GM23338 (cell line): ENCODE data around the gene BMPR2. TPM values are rescaled to one million over a fixed set of nuclear protein-coding genes. Genes with fewer than 3 reads are reported as not detected.

ENCODE experiments used
- ATAC-seq: fragments of 200-7000 bp; cut with Tn5 transposase; 3 replicates; pipeline ENCODE4 v1.9.1; 2020
- DNase-seq: peaks from one replicate; pipeline ENCODE4 v3.0.0-alpha.2; 2015; ENCODE audit warnings: low spot score
- H2AFZ ChIP-seq: fragments of 200-600 bp; sonication (generic); 2 replicates; pipeline ENCODE4 v1.8.0; 2016; ENCODE audit warnings: antibody characterized with exemption, mild to moderate bottlenecking, moderate library complexity
- H3F3A ChIP-seq: fragments of 200-600 bp; sonication (generic); replicated peaks from 2 replicates; pipeline ENCODE4 v1.8.0; 2017; ENCODE audit warnings: antibody characterized with exemption, mixed run types, low read depth
- H3K27ac ChIP-seq: fragments of 200-600 bp; sonication (generic); 2 replicates; pipeline ENCODE4 v1.6.1; 2016; ENCODE audit warnings: low read depth
- H3K27me3 ChIP-seq: fragments of 200-600 bp; sonication (generic); 2 replicates; pipeline ENCODE4 v1.8.0; 2016; ENCODE audit warnings: mild to moderate bottlenecking, mixed run types, moderate library complexity; ENCODE audit not compliant: insufficient read depth
- H3K36me3 ChIP-seq: fragments of 200-600 bp; sonication (generic); 2 replicates; pipeline ENCODE4 v1.8.0; 2016; ENCODE audit warnings: mild to moderate bottlenecking; ENCODE audit not compliant: insufficient read depth
- H3K4me1 ChIP-seq: fragments of 200-600 bp; sonication (generic); 2 replicates; pipeline ENCODE4 v1.8.0; 2016; ENCODE audit warnings: mild to moderate bottlenecking, moderate library complexity; ENCODE audit not compliant: insufficient read depth
- H3K4me2 ChIP-seq: fragments of 200-600 bp; sonication (generic); 2 replicates; pipeline ENCODE4 v1.7.1; 2017; ENCODE audit warnings: mixed run types
- H3K4me3 ChIP-seq: fragments of 200-600 bp; sonication (generic); 2 replicates; pipeline ENCODE4 v1.6.1; 2016; ENCODE audit warnings: mixed run types
- H3K79me2 ChIP-seq: fragments of 200-600 bp; sonication (generic); replicated peaks from 2 replicates; pipeline ENCODE4 v1.8.0; 2017; ENCODE audit warnings: mild to moderate bottlenecking; ENCODE audit not compliant: insufficient read depth
- H3K9me2 ChIP-seq: fragments of 200-600 bp; sonication (generic); 2 replicates; pipeline ENCODE4 v1.8.0; 2017; ENCODE audit not compliant: insufficient read depth
- H4K20me1 ChIP-seq: fragments of 200-600 bp; sonication (generic); replicated peaks from 2 replicates; pipeline ENCODE4 v1.8.0; 2017; ENCODE audit warnings: mild to moderate bottlenecking; ENCODE audit not compliant: insufficient read depth
- H3K27ac Mint-ChIP-seq: 2 replicates; pipeline ENCODE4 v1.8.0; 2020; ENCODE audit warnings: inconsistent platforms, mild to moderate bottlenecking, moderate library complexity, mixed read lengths
- H3K27me3 Mint-ChIP-seq: 3 replicates; pipeline ENCODE4 v1.8.0; 2022; ENCODE audit warnings: low read depth, mild to moderate bottlenecking, moderate library complexity, mixed read lengths, inconsistent platforms; ENCODE audit not compliant: insufficient read depth, poor library complexity
- H3K36me3 Mint-ChIP-seq: 3 replicates; pipeline ENCODE4 v1.8.0; 2021; ENCODE audit warnings: low read depth, mild to moderate bottlenecking, inconsistent platforms, moderate library complexity, mixed read lengths
- H3K4me1 Mint-ChIP-seq: 3 replicates; pipeline ENCODE4 v1.8.0; 2020; ENCODE audit warnings: mild to moderate bottlenecking, inconsistent platforms, mixed read lengths
- H3K4me3 Mint-ChIP-seq: 3 replicates; pipeline ENCODE4 v1.8.0; 2021; ENCODE audit warnings: moderate library complexity, mild to moderate bottlenecking, inconsistent platforms, mixed read lengths
- H3K9me3 Mint-ChIP-seq: 3 replicates; pipeline ENCODE4 v1.8.0; 2020; ENCODE audit warnings: moderate library complexity, mild to moderate bottlenecking, inconsistent platforms, mixed read lengths
- CREB1 ChIP-seq: fragments of 250-450 bp; sonication (Bioruptor Pico); IDR thresholded peaks from 2 replicates; pipeline ENCODE4 v1.5.0; 2020; ENCODE audit warnings: low read depth, mild to moderate bottlenecking, moderate library complexity
- EZH2 ChIP-seq: fragments of 200-600 bp; sonication (generic); IDR thresholded peaks from one replicate; pipeline ENCODE4 v1.8.0; 2017; ENCODE audit warnings: antibody characterized with exemption, mild to moderate bottlenecking, low read depth; ENCODE audit not compliant: unreplicated experiment
- JUNB ChIP-seq: IDR thresholded peaks from one replicate; pipeline ENCODE4 v1.6.1; 2016; ENCODE audit warnings: antibody characterized with exemption; ENCODE audit not compliant: unreplicated experiment
- ZNF114 ChIP-seq: fragments of 250-450 bp; sonication (Bioruptor Pico); IDR thresholded peaks from 2 replicates; pipeline ENCODE4 v1.5.0; 2020; ENCODE audit warnings: mild to moderate bottlenecking, moderate library complexity
- polyA plus RNA-seq: library from polyadenylated mRNA; unstranded; fragments of >200 nt; fragmentation: Nextera tagmentation; extraction: Ambion mirVana; gene quantifications from 2 replicates; pipeline ENCODE4 v1.2.1, GENCODE V29; 2016
- total RNA-seq: library from RNA; depleted of rRNA; stranded (reverse); fragments of >200 nt; shearing (Covaris generic); gene quantifications from 2 replicates; pipeline ENCODE4 v1.2.3, GENCODE V29; 2014
- TF ChIP-seq, protein P1 (sequence below): fragments of 250-450 bp; sonication (Bioruptor Pico); IDR thresholded peaks from 2 replicates; pipeline ENCODE4 v1.5.0; 2020; ENCODE audit warnings: mild to moderate bottlenecking, moderate library complexity
- TF ChIP-seq, protein P2 (sequence below), 2 experiments: fragments of 200-600 bp in 1 of 2; sonication (generic) in 1 of 2; conservative IDR thresholded peaks; 2 replicates each; pipeline versions ENCODE4 v1.5.1 to v1.6.1; 2016 to 2017; ENCODE audit warnings: antibody characterized with exemption in 2 of 2, low read depth in 2 of 2, mild to moderate bottlenecking in 2 of 2, moderate library complexity in 1 of 2
- TF ChIP-seq, protein P3 (sequence below): IDR thresholded peaks from 2 replicates; pipeline ENCODE4 v1.6.1; 2016; ENCODE audit warnings: antibody characterized with exemption

Gene BMPR2
- total and polyA plus RNA-seq, 2 experiments from 2014 or later = 6.7 to 21.6 TPM

DNA sequence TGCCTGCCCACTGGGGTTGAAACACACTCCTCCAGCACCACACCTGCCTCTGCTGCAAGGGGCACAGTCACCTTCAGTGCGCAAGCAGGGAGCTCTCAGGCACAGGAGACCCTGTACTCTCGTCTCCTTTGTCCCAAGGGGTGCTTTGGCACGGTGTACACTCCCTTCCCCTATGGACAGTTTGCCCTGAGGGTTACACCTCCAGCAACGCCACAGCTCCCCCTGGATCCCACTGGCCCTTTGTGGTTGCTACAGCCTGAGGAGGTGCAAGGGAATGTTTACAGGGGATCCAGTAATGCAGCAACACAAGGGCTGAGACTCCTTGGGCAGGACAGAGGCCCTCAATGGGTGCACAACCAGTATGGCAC lies 213.4 kb downstream of the BMPR2 start:
- Histone ChIP-seq H3F3A (no peaks in the 10 kb centered on the region), H3K27ac (no peak overlapping the region), H2AFZ (peak overlapping the region; percentile 98), H3K4me1 (peaks cover 6% of the 10 kb centered on the region; the same call in 1 of the 2 replicates), H3K36me3 (no peaks in the 10 kb centered on the region), H3K4me2 (no peak overlapping the region), H3K9me2 (no peaks in the 10 kb centered on the region), H4K20me1 (no peaks in the 10 kb centered on the region), H3K79me2 (no peaks in the 10 kb centered on the region), H3K4me3 (no peak overlapping the region), H3K27me3 (no peaks in the 10 kb centered on the region)
- TF ChIP-seq ZNF114 (CRISPR knock-in tag) = no peak
- TF ChIP-seq, protein P1, sequence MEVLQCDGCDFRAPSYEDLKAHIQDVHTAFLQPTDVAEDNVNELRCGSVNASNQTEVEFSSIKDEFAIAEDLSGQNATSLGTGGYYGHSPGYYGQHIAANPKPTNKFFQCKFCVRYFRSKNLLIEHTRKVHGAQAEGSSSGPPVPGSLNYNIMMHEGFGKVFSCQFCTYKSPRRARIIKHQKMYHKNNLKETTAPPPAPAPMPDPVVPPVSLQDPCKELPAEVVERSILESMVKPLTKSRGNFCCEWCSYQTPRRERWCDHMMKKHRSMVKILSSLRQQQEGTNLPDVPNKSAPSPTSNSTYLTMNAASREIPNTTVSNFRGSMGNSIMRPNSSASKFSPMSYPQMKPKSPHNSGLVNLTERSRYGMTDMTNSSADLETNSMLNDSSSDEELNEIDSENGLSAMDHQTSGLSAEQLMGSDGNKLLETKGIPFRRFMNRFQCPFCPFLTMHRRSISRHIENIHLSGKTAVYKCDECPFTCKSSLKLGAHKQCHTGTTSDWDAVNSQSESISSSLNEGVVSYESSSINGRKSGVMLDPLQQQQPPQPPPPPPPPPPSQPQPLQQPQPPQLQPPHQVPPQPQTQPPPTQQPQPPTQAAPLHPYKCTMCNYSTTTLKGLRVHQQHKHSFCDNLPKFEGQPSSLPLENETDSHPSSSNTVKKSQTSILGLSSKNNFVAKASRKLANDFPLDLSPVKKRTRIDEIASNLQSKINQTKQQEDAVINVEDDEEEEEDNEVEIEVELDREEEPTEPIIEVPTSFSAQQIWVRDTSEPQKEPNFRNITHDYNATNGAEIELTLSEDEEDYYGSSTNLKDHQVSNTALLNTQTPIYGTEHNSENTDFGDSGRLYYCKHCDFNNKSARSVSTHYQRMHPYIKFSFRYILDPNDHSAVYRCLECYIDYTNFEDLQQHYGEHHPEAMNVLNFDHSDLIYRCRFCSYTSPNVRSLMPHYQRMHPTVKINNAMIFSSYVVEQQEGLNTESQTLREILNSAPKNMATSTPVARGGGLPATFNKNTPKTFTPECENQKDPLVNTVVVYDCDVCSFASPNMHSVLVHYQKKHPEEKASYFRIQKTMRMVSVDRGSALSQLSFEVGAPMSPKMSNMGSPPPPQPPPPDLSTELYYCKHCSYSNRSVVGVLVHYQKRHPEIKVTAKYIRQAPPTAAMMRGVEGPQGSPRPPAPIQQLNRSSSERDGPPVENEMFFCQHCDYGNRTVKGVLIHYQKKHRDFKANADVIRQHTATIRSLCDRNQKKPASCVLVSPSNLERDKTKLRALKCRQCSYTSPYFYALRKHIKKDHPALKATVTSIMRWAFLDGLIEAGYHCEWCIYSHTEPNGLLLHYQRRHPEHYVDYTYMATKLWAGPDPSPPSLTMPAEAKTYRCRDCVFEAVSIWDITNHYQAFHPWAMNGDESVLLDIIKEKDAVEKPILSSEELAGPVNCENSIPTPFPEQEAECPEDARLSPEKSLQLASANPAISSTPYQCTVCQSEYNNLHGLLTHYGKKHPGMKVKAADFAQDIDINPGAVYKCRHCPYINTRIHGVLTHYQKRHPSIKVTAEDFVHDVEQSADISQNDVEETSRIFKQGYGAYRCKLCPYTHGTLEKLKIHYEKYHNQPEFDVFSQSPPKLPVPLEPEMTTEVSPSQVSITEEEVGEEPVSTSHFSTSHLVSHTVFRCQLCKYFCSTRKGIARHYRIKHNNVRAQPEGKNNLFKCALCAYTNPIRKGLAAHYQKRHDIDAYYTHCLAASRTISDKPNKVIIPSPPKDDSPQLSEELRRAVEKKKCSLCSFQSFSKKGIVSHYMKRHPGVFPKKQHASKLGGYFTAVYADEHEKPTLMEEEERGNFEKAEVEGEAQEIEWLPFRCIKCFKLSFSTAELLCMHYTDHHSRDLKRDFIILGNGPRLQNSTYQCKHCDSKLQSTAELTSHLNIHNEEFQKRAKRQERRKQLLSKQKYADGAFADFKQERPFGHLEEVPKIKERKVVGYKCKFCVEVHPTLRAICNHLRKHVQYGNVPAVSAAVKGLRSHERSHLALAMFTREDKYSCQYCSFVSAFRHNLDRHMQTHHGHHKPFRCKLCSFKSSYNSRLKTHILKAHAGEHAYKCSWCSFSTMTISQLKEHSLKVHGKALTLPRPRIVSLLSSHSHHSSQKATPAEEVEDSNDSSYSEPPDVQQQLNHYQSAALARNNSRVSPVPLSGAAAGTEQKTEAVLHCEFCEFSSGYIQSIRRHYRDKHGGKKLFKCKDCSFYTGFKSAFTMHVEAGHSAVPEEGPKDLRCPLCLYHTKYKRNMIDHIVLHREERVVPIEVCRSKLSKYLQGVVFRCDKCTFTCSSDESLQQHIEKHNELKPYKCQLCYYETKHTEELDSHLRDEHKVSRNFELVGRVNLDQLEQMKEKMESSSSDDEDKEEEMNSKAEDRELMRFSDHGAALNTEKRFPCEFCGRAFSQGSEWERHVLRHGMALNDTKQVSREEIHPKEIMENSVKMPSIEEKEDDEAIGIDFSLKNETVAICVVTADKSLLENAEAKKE (CRISPR knock-in tag) = no peak
- TF ChIP-seq, protein P2, sequence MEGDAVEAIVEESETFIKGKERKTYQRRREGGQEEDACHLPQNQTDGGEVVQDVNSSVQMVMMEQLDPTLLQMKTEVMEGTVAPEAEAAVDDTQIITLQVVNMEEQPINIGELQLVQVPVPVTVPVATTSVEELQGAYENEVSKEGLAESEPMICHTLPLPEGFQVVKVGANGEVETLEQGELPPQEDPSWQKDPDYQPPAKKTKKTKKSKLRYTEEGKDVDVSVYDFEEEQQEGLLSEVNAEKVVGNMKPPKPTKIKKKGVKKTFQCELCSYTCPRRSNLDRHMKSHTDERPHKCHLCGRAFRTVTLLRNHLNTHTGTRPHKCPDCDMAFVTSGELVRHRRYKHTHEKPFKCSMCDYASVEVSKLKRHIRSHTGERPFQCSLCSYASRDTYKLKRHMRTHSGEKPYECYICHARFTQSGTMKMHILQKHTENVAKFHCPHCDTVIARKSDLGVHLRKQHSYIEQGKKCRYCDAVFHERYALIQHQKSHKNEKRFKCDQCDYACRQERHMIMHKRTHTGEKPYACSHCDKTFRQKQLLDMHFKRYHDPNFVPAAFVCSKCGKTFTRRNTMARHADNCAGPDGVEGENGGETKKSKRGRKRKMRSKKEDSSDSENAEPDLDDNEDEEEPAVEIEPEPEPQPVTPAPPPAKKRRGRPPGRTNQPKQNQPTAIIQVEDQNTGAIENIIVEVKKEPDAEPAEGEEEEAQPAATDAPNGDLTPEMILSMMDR (conservative IDR thresholded peaks at IDR 0.05; ENCODE audit: low read depth in 2 of 2) = peak; percentile 21 to 46; a peak in 3 of 4 replicates
- TF ChIP-seq, protein P3, sequence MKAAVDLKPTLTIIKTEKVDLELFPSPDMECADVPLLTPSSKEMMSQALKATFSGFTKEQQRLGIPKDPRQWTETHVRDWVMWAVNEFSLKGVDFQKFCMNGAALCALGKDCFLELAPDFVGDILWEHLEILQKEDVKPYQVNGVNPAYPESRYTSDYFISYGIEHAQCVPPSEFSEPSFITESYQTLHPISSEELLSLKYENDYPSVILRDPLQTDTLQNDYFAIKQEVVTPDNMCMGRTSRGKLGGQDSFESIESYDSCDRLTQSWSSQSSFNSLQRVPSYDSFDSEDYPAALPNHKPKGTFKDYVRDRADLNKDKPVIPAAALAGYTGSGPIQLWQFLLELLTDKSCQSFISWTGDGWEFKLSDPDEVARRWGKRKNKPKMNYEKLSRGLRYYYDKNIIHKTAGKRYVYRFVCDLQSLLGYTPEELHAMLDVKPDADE = no peak
- TF ChIP-seq JUNB = no peak
- no peak for TF ChIP-seq EZH2
- TF ChIP-seq CREB1 (CRISPR knock-in tag) = no peak
- DNase-seq (peak; percentile 38), ATAC-seq (peak; percentile 54)
- Mint-ChIP-seq H3K9me3 (no peaks in the 10 kb centered on the region), H3K4me3 (no peak overlapping the region), H3K4me1 (peaks cover 18% of the 10 kb centered on the region), H3K36me3 (no peaks in the 10 kb centered on the region), H3K27ac (no peak overlapping the region), H3K27me3 (peaks cover 6% of the 10 kb centered on the region)
